Measurements from ENCODE around the gene SCO2. TPM values are rescaled to one million over a fixed set of nuclear protein-coding genes. Genes with fewer than 3 reads are reported as not detected.

Gene SCO2
- total RNA-seq, 2 donors from 2014 or later = 0.89 to 2.3 TPM

- Histone ChIP-seq H3K9ac (ENCODE audit: extremely low read depth, low read length, poor library complexity, severe bottlenecking) (peak within 1 kb of the TSS; percentile 54), H3K27me3 (ENCODE audit: control insufficient read depth, insufficient read depth, low read length, poor library complexity, severe bottlenecking) (peaks cover 9% of the 10 kb centered on the region)
Measured at GRCh38 chr22:50474710-50475651, 50.4 kb downstream of the SCO2 start, which contains the start of gene SBF1. Gene SBF1 (minus strand): TSS chr22:50475035. CDS start chr22:50474840, 195 bp downstream.

GRCh38 chr22:50473855-50474671 is 51.3 kb downstream of the SCO2 start:
- Histone ChIP-seq H3K27me3 (ENCODE audit: control insufficient read depth, insufficient read depth, low read length, poor library complexity, severe bottlenecking) (no peaks in the 10 kb centered on the region), H3K9me3 (ENCODE audit: control insufficient read depth, low read length) (no peaks in the 10 kb centered on the region), H3K9ac (ENCODE audit: extremely low read depth, low read length, poor library complexity, severe bottlenecking) (peak overlapping the region; percentile 54), H3K36me3 (ENCODE audit: control insufficient read depth, insufficient read depth, low read length) (peaks cover 3% of the 10 kb centered on the region), H3K4me1 (ENCODE audit: control insufficient read depth, insufficient read depth, low read length) (peaks cover 14% of the 10 kb centered on the region), H3K4me3 (ENCODE audit: low read length) (peak overlapping the region; percentile 85), H3K27ac (ENCODE audit: low read depth, low read length) (no peak overlapping the region)
- 14 to 30% methylated on average over 15 to 62 of the region's 62 CpGs for WGBS, 2 experiments (ENCODE audit: insufficient coverage in 1 of 2, insufficient read length in 1 of 2)
- Mint-ChIP-seq H3K27me3 (ENCODE audit: insufficient read depth) (peaks cover 29% of the 10 kb centered on the region), H3K36me3 (ENCODE audit: low read depth) (no peaks in the 10 kb centered on the region), H3K4me3 (peak overlapping the region; percentile 74), H3K4me1 (peaks cover 25% of the 10 kb centered on the region), H3K9me3 (no peaks in the 10 kb centered on the region), H3K27ac (peak overlapping the region; percentile 74)
- no peak for TF ChIP-seq CTCF (conservative IDR thresholded peaks at IDR 0.05)
- peak; percentile 73 for DNase-seq

More at GRCh38 chr22:50474710-50475651, 50.4 kb downstream of the SCO2 start, which contains the start of gene SBF1:
- peak; percentile 97 for DNase-seq
- Mint-ChIP-seq H3K27ac (peak within 1 kb of the TSS; percentile 74), H3K27me3 (ENCODE audit: insufficient read depth) (peaks cover 38% of the 10 kb centered on the region), H3K4me3 (peak within 1 kb of the TSS; percentile 74), H3K9me3 (no peaks in the 10 kb centered on the region), H3K4me1 (peaks cover 25% of the 10 kb centered on the region), H3K36me3 (ENCODE audit: low read depth) (no peaks in the 10 kb centered on the region)
- H3K9me3 ChIP-seq (ENCODE audit: control insufficient read depth, low read length) = no peaks in the 10 kb centered on the region
- TF ChIP-seq CTCF (conservative IDR thresholded peaks at IDR 0.05) = no peak
- H3K4me1 ChIP-seq (ENCODE audit: control insufficient read depth, insufficient read depth, low read length) = peaks cover 14% of the 10 kb centered on the region
- peak within 1 kb of the TSS; percentile 85 for H3K4me3 ChIP-seq (ENCODE audit: low read length)
- no peak within 1 kb of the TSS for H3K27ac ChIP-seq (ENCODE audit: low read depth, low read length)
- no peaks in the 10 kb centered on the region for H3K36me3 ChIP-seq (ENCODE audit: control insufficient read depth, insufficient read depth, low read length)
- WGBS, 2 experiments (ENCODE audit: insufficient coverage in 1 of 2, insufficient read length in 1 of 2) = 5% methylated on average over 34 to 97 of the region's 97 CpGs

Other genes starting within 250 kb of the SCO2 start
- 10 to 100 TPM; 94.7 to 97.7 TPM for gene PLXNB2, start 218.0 kb downstream of the SCO2 start, total RNA-seq
- 10 to 100 TPM in 1 of 2 donors, 1 to 10 TPM in 1; 8.3 to 14.2 TPM for gene DENND6B, start 198.6 kb downstream of the SCO2 start, total RNA-seq
- gene PPP6R2, start 182.3 kb downstream of the SCO2 start, total RNA-seq = 10 to 100 TPM; 58.7 to 81.2 TPM
- 10 to 100 TPM; 89.9 to 90.1 TPM for gene SBF1, start 50.6 kb downstream of the SCO2 start, total RNA-seq
- gene ADM2, start 44.1 kb downstream of the SCO2 start, total RNA-seq = 1 to 10 TPM; 4.0 to 4.2 TPM
- not detected for gene MIOX, start 38.7 kb downstream of the SCO2 start, total RNA-seq
- 10 to 100 TPM; 58.8 to 65.2 TPM for gene LMF2, start 17.9 kb downstream of the SCO2 start, total RNA-seq
- 10 to 100 TPM; 63.3 to 73.1 TPM for gene NCAPH2, start 17.4 kb downstream of the SCO2 start, total RNA-seq
- 1 to 10 TPM; 1.2 to 2.1 TPM for gene TYMP, start 4.4 kb upstream of the SCO2 start, total RNA-seq
- gene KLHDC7B, start 20.3 kb upstream of the SCO2 start, total RNA-seq = not detected
- gene SYCE3, start 37.3 kb upstream of the SCO2 start, total RNA-seq = under 1 TPM; 0.70 to 0.91 TPM
- 100 to 1,000 TPM in 1 of 2 donors, 10 to 100 TPM in 1; 83.5 to 105 TPM for gene CPT1B, start 52.8 kb upstream of the SCO2 start, total RNA-seq
- 100 to 1,000 TPM; 108 TPM for gene CHKB, start 57.3 kb upstream of the SCO2 start, total RNA-seq
- gene MAPK8IP2, start 75.2 kb upstream of the SCO2 start, total RNA-seq = 1 to 10 TPM; 1.2 to 1.4 TPM
- gene ARSA, start 102.6 kb upstream of the SCO2 start, total RNA-seq = 10 to 100 TPM; 28.6 to 30.6 TPM
- gene SHANK3, start 147.2 kb upstream of the SCO2 start, total RNA-seq = 10 to 100 TPM in 1 of 2 donors, 1 to 10 TPM in 1; 9.4 to 11.1 TPM
- under 1 TPM in 1 of 2 donors, not detected in 1; 0.18 TPM for gene ACR, start 212.6 kb upstream of the SCO2 start, total RNA-seq